Muscle layer of duodenum (tissue), 2 donors: ENCODE measurements around the gene SLC12A9.
"Not testable (repeated sequence)": the region's sequence is repeated elsewhere in the genome, so short reads cannot be mapped to it uniquely, and the experiment has no call there.

Experiments
- H3K27ac ChIP-seq: one replicate; pipeline ENCODE4 v1.7.0; 2013; ENCODE audit warnings: mild to moderate bottlenecking, low read length
- H3K27me3 ChIP-seq: one replicate; pipeline ENCODE4 v1.7.0; 2013; ENCODE audit warnings: low read depth, mild to moderate bottlenecking, control low read depth, low read length
- H3K36me3 ChIP-seq, 2 donors: one replicate each; pipeline ENCODE4 v1.7.0; 2013; ENCODE audit warnings: low read length in 2 of 2, control low read depth in 1 of 2, mild to moderate bottlenecking in 1 of 2; ENCODE audit not compliant: insufficient read depth in 2 of 2, control insufficient read depth in 1 of 2
- H3K4me1 ChIP-seq, 2 donors: one replicate each; pipeline ENCODE4 v1.7.0; 2013; ENCODE audit warnings: low read length in 2 of 2, mild to moderate bottlenecking in 2 of 2, control low read depth in 1 of 2, moderate library complexity in 1 of 2; ENCODE audit not compliant: insufficient read depth in 2 of 2, control insufficient read depth in 1 of 2
- H3K4me3 ChIP-seq, 2 donors: one replicate each; pipeline ENCODE4 v1.7.0; 2013; ENCODE audit warnings: low read length in 2 of 2, low read depth in 1 of 2, mild to moderate bottlenecking in 1 of 2
- H3K9me3 ChIP-seq, 2 donors: one replicate each; pipeline ENCODE4 v1.7.0; 2013; ENCODE audit warnings: low read length in 2 of 2, control low read depth in 1 of 2, mild to moderate bottlenecking in 1 of 2; ENCODE audit not compliant: control insufficient read depth in 1 of 2
- donor health status: healthy.

Gene SLC12A9

GRCh38 chr7:100847360-100847759, 5.2 kb upstream of the SLC12A9 start:
- no peak overlapping the region for H3K27ac ChIP-seq
- H3K9me3 ChIP-seq, result no peaks in the 10 kb centered on the region
- no peaks in the 10 kb centered on the region for H3K36me3 ChIP-seq
- peaks cover 5 to 8% of the 10 kb centered on the region in 2 donors for H3K4me1 ChIP-seq
- H3K4me3 ChIP-seq, result no peak overlapping the region
- no peaks in the 10 kb centered on the region for H3K27me3 ChIP-seq

- H3K4me1 ChIP-seq, result peaks cover 5 to 18% of the 10 kb centered on the region in 2 donors
- peaks cover 0 to 18% of the 10 kb centered on the region in 2 donors for H3K36me3 ChIP-seq
- H3K27me3 ChIP-seq, result no peaks in the 10 kb centered on the region
- H3K27ac ChIP-seq, result no peak overlapping the region
- no peaks in the 10 kb centered on the region for H3K9me3 ChIP-seq
- H3K4me3 ChIP-seq, result no peak overlapping the region
Measured at GRCh38 chr7:100854146-100854895, 1.8 kb downstream of the SLC12A9 start.

DNA sequence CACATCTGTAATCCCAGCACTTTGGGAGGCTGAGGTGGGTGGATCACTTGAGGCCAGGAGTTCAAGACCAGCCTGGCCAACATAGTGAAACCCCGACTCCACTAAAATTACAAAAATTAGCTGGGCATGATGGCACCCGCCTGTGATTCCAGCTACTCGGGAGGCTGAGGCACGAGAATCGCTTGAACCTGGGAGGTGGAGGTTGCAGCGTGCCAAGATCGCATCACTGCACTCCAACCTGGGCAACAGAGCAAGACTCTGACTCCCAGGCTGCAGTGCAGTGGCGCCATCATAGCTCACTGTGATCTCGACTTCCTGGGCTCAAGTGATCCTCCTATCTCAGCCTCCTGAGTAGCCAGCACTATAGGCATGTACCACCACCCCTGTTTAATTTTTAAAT, 2.4 kb downstream of the SLC12A9 start:
- H3K36me3 ChIP-seq, result peaks cover 2 to 24% of the 10 kb centered on the region in 2 donors
- H3K4me1 ChIP-seq, result peaks cover 5 to 18% of the 10 kb centered on the region in 2 donors
- H3K4me3 ChIP-seq, H3K27me3 ChIP-seq, H3K27ac ChIP-seq, H3K9me3 ChIP-seq: not testable (repeated sequence)

DNA sequence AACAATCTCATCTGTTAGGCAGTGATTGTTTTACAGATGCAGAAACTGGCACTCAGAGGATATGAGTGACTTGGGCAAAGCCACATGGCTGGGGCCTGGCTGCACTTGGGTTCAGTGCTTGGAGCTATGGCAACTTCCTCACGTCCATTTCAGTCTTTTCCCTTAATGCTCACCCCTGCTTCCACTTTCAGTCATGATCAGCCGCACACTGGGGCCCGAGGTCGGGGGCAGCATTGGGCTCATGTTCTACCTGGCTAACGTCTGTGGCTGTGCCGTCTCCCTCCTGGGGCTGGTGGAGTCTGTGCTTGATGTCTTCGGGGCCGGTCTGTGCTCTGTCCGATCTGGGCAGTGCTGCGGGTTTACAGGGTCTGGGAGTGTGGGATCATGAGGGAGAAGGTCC, 3.0 kb downstream of the SLC12A9 start:
- Histone ChIP-seq H3K27me3 (no peaks in the 10 kb centered on the region), H3K27ac (no peak overlapping the region), H3K9me3 (no peaks in the 10 kb centered on the region), H3K4me3 (no peak overlapping the region), H3K4me1 (peaks cover 5 to 18% of the 10 kb centered on the region in 2 donors), H3K36me3 (peaks cover 9 to 29% of the 10 kb centered on the region in 2 donors)

GRCh38 chr7:100856871-100857282, 4.4 kb downstream of the SLC12A9 start:
- Histone ChIP-seq H3K27me3 (no peaks in the 10 kb centered on the region), H3K9me3 (no peaks in the 10 kb centered on the region), H3K27ac (no peak overlapping the region), H3K36me3 (peaks cover 13 to 42% of the 10 kb centered on the region in 2 donors), H3K4me3 (no peak overlapping the region), H3K4me1 (peaks cover 2 to 15% of the 10 kb centered on the region in 2 donors)

DNA sequence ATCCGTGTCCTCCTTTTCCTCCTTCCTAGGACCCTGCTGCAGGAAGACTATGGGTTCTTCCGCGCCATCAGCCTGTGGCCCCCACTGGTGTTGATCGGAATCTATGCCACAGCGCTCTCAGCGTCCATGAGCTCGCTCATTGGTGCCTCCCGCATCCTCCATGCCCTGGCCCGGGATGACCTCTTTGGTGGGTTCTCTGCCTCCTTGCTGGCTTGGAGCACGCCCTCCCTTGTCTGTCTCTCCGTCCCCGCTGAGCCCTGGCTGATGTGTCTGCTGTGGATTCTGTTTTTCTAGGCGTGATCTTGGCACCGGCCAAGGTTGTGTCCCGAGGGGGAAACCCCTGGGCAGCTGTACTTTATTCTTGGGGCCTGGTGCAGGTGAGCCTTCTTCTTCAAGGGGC, 7.3 kb downstream of the SLC12A9 start:
- H3K9me3 ChIP-seq, result no peaks in the 10 kb centered on the region
- no peaks in the 10 kb centered on the region for H3K27me3 ChIP-seq
- H3K4me3 ChIP-seq, result no peak overlapping the region
- H3K4me1 ChIP-seq, result peaks cover 5 to 9% of the 10 kb centered on the region in 2 donors
- H3K36me3 ChIP-seq, result peaks cover 21 to 51% of the 10 kb centered on the region in 2 donors
- H3K27ac ChIP-seq, result no peak overlapping the region

DNA sequence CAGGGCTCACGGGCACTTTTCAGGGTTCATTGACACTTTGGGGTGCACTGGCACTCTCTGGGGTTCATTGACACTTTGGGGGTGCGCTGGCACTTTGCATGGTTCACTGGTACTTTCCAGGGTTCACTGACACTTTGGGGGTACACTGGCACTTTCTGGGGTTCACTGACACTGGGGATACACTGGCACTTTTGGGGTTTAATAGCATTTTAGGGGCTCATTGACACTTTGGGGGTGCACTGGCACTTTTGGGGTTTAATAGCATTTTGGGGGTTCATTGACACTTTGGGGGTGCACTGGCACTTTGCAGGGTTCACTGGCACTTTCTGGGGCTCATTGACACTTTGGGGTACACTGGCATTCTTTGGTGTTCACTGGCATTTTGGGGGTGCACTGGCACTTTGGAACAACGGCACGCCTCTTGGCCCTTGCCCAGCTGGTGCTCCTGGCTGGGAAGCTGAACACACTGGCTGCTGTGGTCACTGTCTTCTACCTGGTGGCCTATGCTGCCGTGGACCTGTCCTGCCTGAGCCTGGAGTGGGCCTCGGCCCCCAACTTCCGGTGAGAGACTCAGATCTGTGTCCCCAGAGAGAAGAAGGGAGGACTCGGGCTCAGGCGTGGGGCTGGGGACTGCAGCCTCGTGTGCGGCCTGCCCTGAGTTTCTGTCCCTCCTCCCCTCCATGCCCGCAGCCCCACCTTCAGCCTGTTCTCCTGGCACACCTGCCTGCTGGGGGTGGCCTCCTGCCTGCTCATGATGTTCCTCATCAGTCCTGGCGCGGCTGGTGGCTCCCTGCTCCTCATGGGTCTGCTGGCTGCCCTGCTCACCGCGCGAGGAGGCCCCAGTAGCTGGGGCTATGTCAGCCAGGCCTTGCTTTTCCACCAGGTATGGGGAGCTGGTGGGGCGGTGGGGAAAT, 8.4 kb downstream of the SLC12A9 start:
- H3K4me3 ChIP-seq, result no peak overlapping the region
- H3K27ac ChIP-seq, result no peak overlapping the region
- H3K36me3 ChIP-seq, result peaks cover 21 to 51% of the 10 kb centered on the region in 2 donors
- no peaks in the 10 kb centered on the region for H3K9me3 ChIP-seq
- H3K4me1 ChIP-seq, result peaks cover 5 to 13% of the 10 kb centered on the region in 2 donors
- no peaks in the 10 kb centered on the region for H3K27me3 ChIP-seq

- no peaks in the 10 kb centered on the region for H3K9me3 ChIP-seq
- H3K27me3 ChIP-seq, result no peaks in the 10 kb centered on the region
- no peak overlapping the region for H3K27ac ChIP-seq
- peaks cover 21 to 51% of the 10 kb centered on the region in 2 donors for H3K36me3 ChIP-seq
- no peak overlapping the region for H3K4me3 ChIP-seq
- peaks cover 7 to 20% of the 10 kb centered on the region in 2 donors for H3K4me1 ChIP-seq
Measured at GRCh38 chr7:100861616-100861985, 9.1 kb downstream of the SLC12A9 start.

DNA sequence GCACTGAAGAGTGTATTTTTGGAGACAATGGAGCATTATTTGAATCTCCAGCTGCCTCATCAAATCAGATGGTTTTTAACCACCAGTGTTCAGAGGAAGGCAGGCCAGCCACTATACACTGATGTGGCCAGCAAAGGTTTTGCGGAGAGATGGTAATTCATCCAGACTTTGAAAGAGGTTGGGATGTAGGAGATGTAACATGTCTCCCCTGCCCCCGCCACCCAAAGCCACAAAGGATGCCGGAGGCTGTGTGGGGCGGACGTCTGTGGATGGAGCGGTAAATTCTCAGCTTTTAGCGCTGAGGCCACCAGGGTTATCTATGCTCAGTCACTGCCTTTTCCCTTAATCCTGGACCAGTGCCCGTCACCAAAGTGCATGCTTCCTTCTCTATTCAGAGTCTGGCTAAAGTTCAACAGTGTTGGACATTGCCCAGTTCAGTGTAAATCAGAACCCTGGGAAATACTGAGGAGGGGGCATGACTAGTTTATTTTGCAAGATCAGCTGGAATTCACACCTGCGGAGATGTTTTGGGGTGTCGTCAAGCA, 11.0 kb downstream of the SLC12A9 start:
- Histone ChIP-seq H3K27me3 (no peaks in the 10 kb centered on the region), H3K36me3 (peaks cover 21 to 41% of the 10 kb centered on the region in 2 donors), H3K4me3 (no peak overlapping the region), H3K27ac (no peak overlapping the region), H3K4me1 (peaks cover 10 to 29% of the 10 kb centered on the region in 2 donors), H3K9me3 (no peaks in the 10 kb centered on the region)

DNA sequence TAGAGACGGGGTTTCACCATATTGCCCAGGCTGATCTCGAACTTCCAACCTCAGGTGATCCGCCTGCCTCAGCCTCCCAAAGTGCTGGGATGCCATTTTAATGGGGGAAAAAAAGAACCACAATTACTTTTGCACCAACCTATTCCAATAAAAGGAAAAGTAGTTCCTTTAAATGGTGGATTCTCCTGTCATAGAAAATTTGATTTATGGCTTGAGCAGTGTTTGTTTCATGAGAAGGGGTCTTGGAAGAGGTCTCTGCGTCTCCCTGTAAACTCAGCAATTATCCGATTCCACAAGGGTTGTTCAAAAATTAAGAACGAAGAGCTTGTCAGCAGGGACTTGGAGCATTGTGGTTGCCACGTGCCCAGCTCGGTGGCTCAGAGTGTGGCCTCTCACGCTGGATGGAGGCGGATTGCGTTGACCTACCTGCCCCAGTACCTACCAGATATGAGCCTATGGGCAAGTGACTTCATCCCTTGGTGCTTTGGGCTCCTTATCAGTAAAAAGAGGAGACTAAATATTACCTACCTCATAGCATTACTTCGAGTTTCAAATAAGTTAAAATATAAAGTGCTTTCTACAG, 11.8 kb downstream of the SLC12A9 start:
- no peaks in the 10 kb centered on the region for H3K27me3 ChIP-seq
- H3K4me1 ChIP-seq, result peaks cover 10 to 35% of the 10 kb centered on the region in 2 donors
- H3K27ac ChIP-seq, result no peak overlapping the region
- peaks cover 21 to 33% of the 10 kb centered on the region in 2 donors for H3K36me3 ChIP-seq
- H3K4me3 ChIP-seq, result no peak overlapping the region
- H3K9me3 ChIP-seq, result no peaks in the 10 kb centered on the region
